Left renal pelvis (tissue), 4 donors: ENCODE results near the gene TFPI. TPM values are rescaled to one million over a fixed set of nuclear protein-coding genes. Genes with fewer than 3 reads are reported as not detected.

Experiments used
- DNase-seq, 4 donors: peaks; one replicate each; pipeline ENCODE4 v3.0.0-alpha.2; 2013; ENCODE audit warnings: low read depth in 4 of 4, low spot score in 3 of 4
- polyA plus RNA-seq, 4 donors: library from polyadenylated mRNA; unstranded; fragments of 120-200 nt; gene quantifications; one replicate each; pipeline ENCODE4 v1.2.1, GENCODE V29; 2013; ENCODE audit not compliant: insufficient read length in 4 of 4

The TFPI gene
- polyA plus RNA-seq, 4 donors, result 20.6 to 52.7 (median 40.8) TPM

- DNase-seq, result no peak
These were observed 78.6 kb downstream of the TFPI start for GRCh38 chr2:187475499-187476248.

GRCh38 chr2:187470698-187471097 lies 83.5 kb downstream of the TFPI start:
- DNase-seq, result no peak

GRCh38 chr2:187469538-187469937 lies 84.7 kb downstream of the TFPI start:
- no peak for DNase-seq

- no peak for DNase-seq
These were observed 86.0 kb downstream of the TFPI start for GRCh38 chr2:187468262-187468661.

- DNase-seq, result no peak
These were observed 88.0 kb downstream of the TFPI start for GRCh38 chr2:187466129-187466792.

GRCh38 chr2:187462839-187463238 lies 91.4 kb downstream of the TFPI start:
- DNase-seq, result no peak

- no peak for DNase-seq
These were observed 92.7 kb downstream of the TFPI start for GRCh38 chr2:187461294-187462261.

GRCh38 chr2:187459256-187459655 lies 95.0 kb downstream of the TFPI start:
- DNase-seq, result no peak

- DNase-seq, result no peak
These were observed 101.1 kb downstream of the TFPI start for GRCh38 chr2:187453078-187453641.

GRCh38 chr2:187451510-187451909 lies 102.7 kb downstream of the TFPI start:
- no peak for DNase-seq

- no peak for DNase-seq
These were observed 106.9 kb downstream of the TFPI start for GRCh38 chr2:187447336-187447735.

- no peak for DNase-seq
These were observed 107.5 kb downstream of the TFPI start for GRCh38 chr2:187446711-187447110.

GRCh38 chr2:187445051-187445450 lies 109.2 kb downstream of the TFPI start:
- no peak for DNase-seq

- DNase-seq, result no peak
These were observed 111.5 kb downstream of the TFPI start for GRCh38 chr2:187442778-187443177.

GRCh38 chr2:187442378-187442777 lies 111.9 kb downstream of the TFPI start:
- no peak for DNase-seq

GRCh38 chr2:187440101-187440675 lies 114.0 kb downstream of the TFPI start:
- DNase-seq, result no peak

GRCh38 chr2:187438455-187438854 lies 115.8 kb downstream of the TFPI start:
- no peak for DNase-seq

- DNase-seq, result no peak
These were observed 118.5 kb downstream of the TFPI start for GRCh38 chr2:187435756-187436155.

GRCh38 chr2:187435078-187435477 lies 119.2 kb downstream of the TFPI start:
- DNase-seq, result no peak

- no peak for DNase-seq
These were observed 119.9 kb downstream of the TFPI start for GRCh38 chr2:187434342-187434785.
